Stimulated activated CD8-positive, alpha-beta memory T cell treated with anti-CD3 and anti-CD28 coated beads, Interleukin-4, amount 100 ng/mL, for 1 hour (primary cell): Measurements from ENCODE around the gene IVL.

Experiments used
- DNase-seq, 2 donors: peaks; one replicate each; pipeline ENCODE4 v3.0.0-alpha.2; 2020; ENCODE audit warnings: low read depth in 2 of 2, low spot score in 1 of 2

IVL gene, protein sequence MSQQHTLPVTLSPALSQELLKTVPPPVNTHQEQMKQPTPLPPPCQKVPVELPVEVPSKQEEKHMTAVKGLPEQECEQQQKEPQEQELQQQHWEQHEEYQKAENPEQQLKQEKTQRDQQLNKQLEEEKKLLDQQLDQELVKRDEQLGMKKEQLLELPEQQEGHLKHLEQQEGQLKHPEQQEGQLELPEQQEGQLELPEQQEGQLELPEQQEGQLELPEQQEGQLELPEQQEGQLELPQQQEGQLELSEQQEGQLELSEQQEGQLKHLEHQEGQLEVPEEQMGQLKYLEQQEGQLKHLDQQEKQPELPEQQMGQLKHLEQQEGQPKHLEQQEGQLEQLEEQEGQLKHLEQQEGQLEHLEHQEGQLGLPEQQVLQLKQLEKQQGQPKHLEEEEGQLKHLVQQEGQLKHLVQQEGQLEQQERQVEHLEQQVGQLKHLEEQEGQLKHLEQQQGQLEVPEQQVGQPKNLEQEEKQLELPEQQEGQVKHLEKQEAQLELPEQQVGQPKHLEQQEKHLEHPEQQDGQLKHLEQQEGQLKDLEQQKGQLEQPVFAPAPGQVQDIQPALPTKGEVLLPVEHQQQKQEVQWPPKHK

GRCh38 chr1:152907686-152908601 is at the start of gene IVL:
Gene IVL, plus strand, starts transcription at chr1:152908546. Its CDS starts 1,252 bp downstream, at chr1:152909798.
- no peak for DNase-seq

- DNase-seq: no peak
Observed at GRCh38 chr1:152859696-152860095, 48.6 kb upstream of the IVL start, which contains the start of gene LCE7A. Gene LCE7A, plus strand, starts transcription at chr1:152859996. Its CDS starts 702 bp downstream, at chr1:152860698.

- DNase-seq: no peak
Observed at GRCh38 chr1:152860129-152860528, 48.2 kb upstream of the IVL start.

GRCh38 chr1:152861374-152861773 is 47.0 kb upstream of the IVL start:
- no peak for DNase-seq

DNA sequence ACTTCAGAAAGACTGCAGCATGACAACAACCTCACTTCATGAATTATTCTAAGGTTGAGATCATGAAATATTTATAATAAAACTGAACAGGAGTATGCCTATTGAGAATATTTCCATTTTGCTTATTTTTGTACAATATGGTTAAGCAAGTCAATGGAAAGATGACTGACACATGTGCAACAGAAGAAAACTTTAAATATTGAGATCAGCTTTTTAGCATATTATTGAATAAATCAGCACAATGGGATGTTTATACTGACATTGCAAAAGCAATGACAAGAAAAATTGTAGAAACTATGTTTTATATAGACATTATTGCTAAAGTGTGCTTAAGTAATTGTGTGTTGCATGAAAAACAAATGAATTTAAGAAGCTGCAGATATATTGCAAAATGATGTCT is 43.9 kb upstream of the IVL start:
- DNase-seq: no peak

GRCh38 chr1:152866321-152866720 is 42.0 kb upstream of the IVL start:
- no peak for DNase-seq

- peak; percentile 11 to 18 for DNase-seq
Observed at GRCh38 chr1:152869808-152870419, 38.4 kb upstream of the IVL start.

DNA sequence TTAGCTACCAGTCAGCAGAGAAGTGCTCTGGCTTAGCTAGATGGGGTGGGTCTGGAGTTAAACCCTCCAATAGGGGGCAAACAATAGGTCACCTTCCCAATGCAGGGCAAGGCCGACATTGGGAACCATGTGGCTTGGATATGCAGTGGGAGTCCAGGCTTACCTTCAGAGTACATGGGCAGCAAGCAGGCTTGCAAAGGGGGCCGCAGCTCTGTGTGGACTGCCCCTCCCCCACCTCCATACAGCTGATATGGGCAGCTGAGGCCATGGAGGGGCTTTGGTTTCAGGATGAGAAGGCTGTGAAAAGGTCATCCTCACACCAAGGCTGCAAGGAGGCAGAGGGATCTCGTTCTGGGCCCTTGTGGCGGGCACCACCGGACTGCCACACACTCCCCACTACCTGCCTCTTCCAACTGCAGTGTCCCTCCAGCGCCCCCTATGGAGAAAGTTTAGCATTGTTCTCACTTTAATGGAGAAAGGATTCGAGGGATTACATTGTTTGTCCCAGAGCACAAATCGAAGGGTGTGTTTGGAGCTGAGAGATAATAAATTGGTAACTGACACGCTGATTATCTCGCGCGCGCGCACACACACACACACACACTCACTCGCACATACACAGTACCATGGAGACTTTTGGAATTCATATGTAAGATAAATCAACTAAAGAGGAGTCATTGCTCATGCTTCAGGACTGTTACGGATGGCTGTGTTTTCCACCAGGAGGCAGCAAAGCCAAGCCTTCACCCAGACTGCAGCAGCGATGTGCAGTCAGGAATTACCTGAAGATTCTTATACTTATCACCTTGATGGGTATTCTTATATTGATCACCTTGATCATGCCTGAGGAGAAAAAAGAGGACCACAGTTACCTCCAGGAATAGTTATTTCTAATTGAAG is 37.3 kb upstream of the IVL start:
- DNase-seq: no peak

DNA sequence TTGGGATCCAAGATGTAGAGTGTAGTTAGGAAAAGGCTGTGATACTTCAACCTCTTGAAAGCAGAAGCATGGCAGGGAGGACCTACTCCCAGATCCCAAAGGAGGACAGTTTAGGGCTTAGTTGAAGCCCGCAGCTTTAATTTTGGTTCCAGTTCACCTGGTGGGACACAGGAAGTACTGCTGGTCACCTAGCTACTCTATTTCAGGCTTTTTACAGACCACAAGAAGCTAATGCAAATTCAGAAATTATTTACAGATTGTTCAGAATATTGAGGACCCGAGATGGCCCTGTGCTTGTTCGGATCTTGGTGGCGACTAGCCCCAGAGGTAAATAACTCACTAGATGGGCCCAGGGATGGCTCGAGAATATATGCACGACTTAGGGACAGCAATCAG is 36.6 kb upstream of the IVL start:
- no peak for DNase-seq

DNA sequence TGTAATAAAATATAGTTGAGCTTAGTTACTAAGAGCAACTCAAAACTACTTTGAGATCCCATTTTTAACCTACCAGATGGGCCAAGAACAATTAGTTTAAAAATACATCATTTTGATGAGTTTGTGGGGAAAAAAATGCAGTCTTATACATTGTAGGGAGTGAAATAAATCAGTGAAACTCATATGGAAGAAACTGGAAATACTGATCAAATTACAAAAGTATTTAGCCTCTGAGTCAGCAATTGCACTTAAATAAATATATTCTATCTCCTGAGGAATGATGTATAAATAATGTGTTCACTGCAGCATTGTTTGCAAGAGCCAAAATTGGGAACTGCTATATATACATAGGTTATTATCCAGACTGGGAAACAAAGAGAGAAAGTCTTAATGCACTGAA is 34.9 kb upstream of the IVL start:
- DNase-seq: no peak

DNA sequence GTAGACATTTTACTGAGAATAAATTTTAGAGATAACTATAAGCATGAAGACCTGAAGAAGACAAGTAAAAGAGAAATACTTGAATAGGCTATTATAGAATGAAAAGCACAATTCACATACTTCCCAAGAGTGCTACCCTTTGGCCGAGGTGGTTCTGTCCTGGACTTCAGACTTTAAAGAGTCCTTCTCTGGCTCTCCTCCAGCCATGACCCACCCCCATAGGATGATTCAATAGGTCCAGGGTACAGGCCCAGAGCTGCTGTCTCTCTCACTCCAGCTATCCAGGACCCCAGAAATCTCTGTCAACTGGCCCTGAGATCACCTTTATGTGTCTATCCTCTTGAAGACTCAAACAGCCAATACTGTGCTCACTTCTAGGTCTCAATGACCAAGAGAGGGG is 31.5 kb upstream of the IVL start:
- no peak for DNase-seq

- no peak for DNase-seq
Observed at GRCh38 chr1:152878042-152878441, 30.3 kb upstream of the IVL start, which contains the start of gene SMCP. Gene SMCP, plus strand, starts transcription at chr1:152878322. Its CDS starts 6,101 bp downstream, at chr1:152884423.

- no peak for DNase-seq
Observed at GRCh38 chr1:152879559-152880198, 28.7 kb upstream of the IVL start.

- no peak for DNase-seq
Observed at GRCh38 chr1:152880316-152880715, 28.0 kb upstream of the IVL start.

GRCh38 chr1:152880907-152881306 is 27.4 kb upstream of the IVL start:
- DNase-seq: no peak

DNA sequence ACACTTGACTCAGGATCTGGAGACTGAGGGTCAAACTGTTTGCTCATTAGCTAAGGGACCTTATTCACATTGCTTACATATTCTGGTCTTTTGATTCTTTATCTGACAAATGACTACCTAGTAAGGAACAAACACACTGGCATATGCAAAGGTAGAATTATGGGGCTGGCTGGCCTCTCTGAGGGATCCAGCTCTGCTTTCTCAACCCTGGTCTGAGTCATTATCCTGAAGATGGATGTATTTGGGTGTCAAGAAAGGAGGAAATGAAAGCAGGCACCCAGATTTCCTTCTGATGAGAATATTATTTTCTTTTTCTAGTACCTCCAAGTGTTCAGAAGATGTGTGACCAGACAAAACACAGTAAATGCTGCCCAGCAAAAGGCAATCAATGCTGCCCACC is 24.3 kb upstream of the IVL start:
- no peak for DNase-seq

DNA sequence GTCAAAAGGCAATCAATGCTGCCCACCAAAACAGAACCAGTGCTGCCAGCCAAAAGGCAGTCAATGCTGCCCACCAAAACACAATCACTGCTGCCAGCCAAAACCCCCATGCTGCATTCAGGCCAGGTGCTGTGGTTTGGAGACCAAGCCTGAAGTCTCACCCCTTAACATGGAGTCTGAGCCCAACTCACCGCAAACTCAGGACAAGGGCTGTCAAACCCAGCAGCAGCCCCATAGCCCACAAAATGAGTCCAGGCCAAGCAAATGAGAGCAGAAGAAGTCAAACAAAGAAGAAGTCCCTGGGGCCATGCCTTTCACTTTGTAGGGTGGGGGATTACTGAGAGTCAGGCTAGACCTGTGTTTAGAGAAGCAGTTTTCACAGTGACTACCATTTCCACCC is 23.8 kb upstream of the IVL start:
- no peak for DNase-seq

DNA sequence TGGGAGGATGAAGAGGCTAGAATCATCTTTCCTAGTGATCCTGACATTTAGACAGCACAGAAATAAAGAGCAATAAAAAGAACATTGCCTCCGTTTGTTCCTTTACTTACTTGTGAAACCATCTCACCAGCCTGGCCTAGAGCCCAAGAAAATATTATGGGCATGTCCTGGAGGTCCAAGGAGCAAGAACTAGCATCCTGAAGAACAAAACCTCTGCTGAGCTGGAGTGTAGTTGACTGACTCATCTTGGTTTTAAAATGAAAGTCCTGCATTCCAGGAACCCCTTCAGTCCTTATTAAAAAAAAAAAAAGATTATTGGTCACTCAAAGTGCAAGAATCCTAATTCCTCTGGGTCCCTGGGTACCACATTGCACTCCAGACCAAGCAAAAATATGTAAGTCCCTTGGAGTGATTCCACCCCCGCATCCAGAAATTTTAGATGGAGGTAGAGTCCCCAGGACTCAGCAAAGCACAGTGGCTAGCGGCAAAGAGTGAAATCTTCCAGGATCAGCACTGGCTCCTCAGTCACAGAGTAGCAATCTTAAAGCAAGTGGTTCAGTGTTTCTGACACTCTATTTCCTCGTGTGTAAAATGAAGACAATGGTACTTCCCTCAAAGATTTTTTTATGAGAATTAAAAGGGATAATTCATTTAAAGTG is 23.3 kb upstream of the IVL start:
- no peak for DNase-seq

DNA sequence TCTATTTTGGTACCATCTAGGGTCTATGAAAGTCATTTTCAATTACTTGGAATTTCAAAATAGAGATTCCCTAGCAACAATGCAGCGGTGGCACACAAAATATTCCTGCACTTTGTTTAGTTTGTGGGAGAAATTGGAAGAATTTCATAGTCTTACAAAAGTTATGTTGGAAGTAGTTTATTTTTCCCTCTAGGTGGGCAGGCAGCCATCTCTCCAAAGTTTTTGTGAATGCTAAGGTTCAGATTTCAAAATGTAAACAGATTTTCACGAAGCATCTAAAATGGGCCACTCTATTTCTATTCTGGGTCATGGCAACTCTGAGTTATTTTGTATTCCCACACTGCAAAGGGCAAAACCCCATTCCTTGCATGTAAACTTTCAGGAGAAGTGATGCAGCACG is 22.3 kb upstream of the IVL start:
- no peak for DNase-seq
